Endodermal cell (in vitro differentiated cells): Measurements from ENCODE around the gene SGPL1. TPM values are rescaled to one million over a fixed set of nuclear protein-coding genes. Genes with fewer than 3 reads are reported as not detected.

Source experiments
- DNase-seq: peaks from one replicate; pipeline ENCODE4 v3.0.0-alpha.2; 2017
- H3K27ac ChIP-seq: 2 replicates; pipeline ENCODE4 v1.5.1; 2013; ENCODE audit warnings: mild to moderate bottlenecking, low read depth, low read length, moderate library complexity
- H3K27me3 ChIP-seq: 2 replicates; pipeline ENCODE4 v1.6.1; 2013; ENCODE audit warnings: mild to moderate bottlenecking, low read length, moderate library complexity; ENCODE audit not compliant: insufficient read depth, control insufficient read depth, poor library complexity, severe bottlenecking
- H3K36me3 ChIP-seq: 2 replicates; pipeline ENCODE4 v1.7.0; 2013; ENCODE audit warnings: mild to moderate bottlenecking, low read length, moderate library complexity; ENCODE audit not compliant: control insufficient read depth, insufficient read depth
- H3K4me1 ChIP-seq: one replicate; pipeline ENCODE4 v1.7.0; 2013; ENCODE audit warnings: low read length; ENCODE audit not compliant: control insufficient read depth, insufficient read depth
- H3K4me3 ChIP-seq: 2 replicates; pipeline ENCODE4 v1.5.1; 2013; ENCODE audit warnings: mild to moderate bottlenecking, low read length, moderate library complexity
- H3K9ac ChIP-seq: 2 replicates; pipeline ENCODE4 v1.6.1; 2013; ENCODE audit warnings: mild to moderate bottlenecking, low read length, moderate library complexity; ENCODE audit not compliant: poor library complexity, severe bottlenecking; ENCODE audit errors: extremely low read depth
- H3K9me3 ChIP-seq: 2 replicates; pipeline ENCODE4 v1.6.1; 2013; ENCODE audit warnings: mild to moderate bottlenecking, low read length, moderate library complexity; ENCODE audit not compliant: control insufficient read depth
- H3K27ac Mint-ChIP-seq: 2 replicates; pipeline ENCODE4 v1.8.0; 2020; ENCODE audit warnings: mixed read lengths
- H3K27me3 Mint-ChIP-seq: 2 replicates; pipeline ENCODE4 v1.8.0; 2021; ENCODE audit warnings: mild to moderate bottlenecking, mixed read lengths; ENCODE audit not compliant: insufficient read depth
- H3K36me3 Mint-ChIP-seq: 2 replicates; pipeline ENCODE4 v1.8.0; 2020; ENCODE audit warnings: low read depth, mixed read lengths
- H3K4me1 Mint-ChIP-seq: 2 replicates; pipeline ENCODE4 v1.8.0; 2020; ENCODE audit warnings: mixed read lengths
- H3K4me3 Mint-ChIP-seq: 2 replicates; pipeline ENCODE4 v1.8.0; 2020; ENCODE audit warnings: mild to moderate bottlenecking, moderate library complexity, mixed read lengths
- H3K9me3 Mint-ChIP-seq: 2 replicates; pipeline ENCODE4 v1.8.0; 2020; ENCODE audit warnings: mild to moderate bottlenecking, mixed read lengths
- CTCF ChIP-seq: fragments of 200-600 bp; sonication (generic); conservative IDR thresholded peaks from 2 replicates; pipeline ENCODE4 v1.5.0; 2021; ENCODE audit warnings: antibody characterized with exemption, mild to moderate bottlenecking
- WGBS, 2 experiments: methylation state at CpG; one replicate each; pipeline versions ENCODE4 v1.1.5 to v1.1.7; 2013; ENCODE audit warnings: missing lambda C conversion rate in 2 of 2, mixed read lengths in 1 of 2; ENCODE audit not compliant: insufficient coverage in 1 of 2, insufficient read length in 1 of 2; 5-methylcytosine and 5-hydroxymethylcytosine counted together
- total RNA-seq, 2 donors: library from RNA; stranded (reverse); fragmentation: NEBNext Ultra II Directional in 1 of 2; extraction: Animal tissue kit (Norgen Biotek cat#: 25700) in 1 of 2; gene quantifications; 2 replicates in 1 of 2; 3 replicates in 1 of 2; pipeline ENCODE4 v1.2.1, GENCODE V29; 2021

Gene SGPL1
- total RNA-seq, 2 donors from 2014 or later: 95.4 to 103 TPM

- Histone ChIP-seq H3K27me3 (no peaks in the 10 kb centered on the region), H3K9me3 (peaks cover 17% of the 10 kb centered on the region), H3K4me3 (no peak overlapping the region), H3K27ac (no peak overlapping the region), H3K36me3 (peaks cover 79% of the 10 kb centered on the region), H3K4me1 (peaks cover 6% of the 10 kb centered on the region), H3K9ac (no peak overlapping the region)
- H3K4me3 Mint-ChIP-seq: no peak overlapping the region
- no peak overlapping the region for H3K27ac Mint-ChIP-seq
- 93 to 97% methylated on average over 4 to 5 of the region's 5 CpGs for WGBS, 2 experiments
- peaks cover 60% of the 10 kb centered on the region for H3K36me3 Mint-ChIP-seq
- no peak for DNase-seq
- TF ChIP-seq CTCF: no peak
- H3K27me3 Mint-ChIP-seq: no peaks in the 10 kb centered on the region
- peaks cover 5% of the 10 kb centered on the region for H3K9me3 Mint-ChIP-seq
- peaks cover 12% of the 10 kb centered on the region for H3K4me1 Mint-ChIP-seq
These were observed 18.3 kb downstream of the SGPL1 start for GRCh38 chr10:70834021-70834420.

GRCh38 chr10:70834441-70835151 is 18.8 kb downstream of the SGPL1 start:
- no peaks in the 10 kb centered on the region for H3K27me3 Mint-ChIP-seq
- Histone ChIP-seq H3K4me1 (no peaks in the 10 kb centered on the region), H3K9ac (no peak overlapping the region), H3K4me3 (no peak overlapping the region), H3K9me3 (peaks cover 17% of the 10 kb centered on the region), H3K36me3 (peaks cover 78% of the 10 kb centered on the region), H3K27ac (no peak overlapping the region), H3K27me3 (no peaks in the 10 kb centered on the region)
- no peak overlapping the region for H3K27ac Mint-ChIP-seq
- no peak for TF ChIP-seq CTCF
- 80 to 89% methylated on average over 3 to 7 of the region's 7 CpGs for WGBS, 2 experiments
- H3K9me3 Mint-ChIP-seq: peaks cover 5% of the 10 kb centered on the region
- H3K36me3 Mint-ChIP-seq: peaks cover 59% of the 10 kb centered on the region
- H3K4me1 Mint-ChIP-seq: peaks cover 6% of the 10 kb centered on the region
- H3K4me3 Mint-ChIP-seq: no peak overlapping the region
- DNase-seq: no peak

- 94 to 100% methylated on average over 2 of the region's 2 CpGs for WGBS, 2 experiments
- Histone ChIP-seq H3K27me3 (no peaks in the 10 kb centered on the region), H3K36me3 (peaks cover 78% of the 10 kb centered on the region), H3K4me3 (no peak overlapping the region), H3K9ac (no peak overlapping the region), H3K9me3 (peaks cover 17% of the 10 kb centered on the region), H3K4me1 (no peaks in the 10 kb centered on the region), H3K27ac (no peak overlapping the region)
- DNase-seq: no peak
- peaks cover 5% of the 10 kb centered on the region for H3K9me3 Mint-ChIP-seq
- no peak for TF ChIP-seq CTCF
- no peaks in the 10 kb centered on the region for H3K4me1 Mint-ChIP-seq
- H3K4me3 Mint-ChIP-seq: no peak overlapping the region
- peaks cover 60% of the 10 kb centered on the region for H3K36me3 Mint-ChIP-seq
- no peak overlapping the region for H3K27ac Mint-ChIP-seq
- no peaks in the 10 kb centered on the region for H3K27me3 Mint-ChIP-seq
These were observed 20.6 kb downstream of the SGPL1 start for GRCh38 chr10:70836319-70836718.
